ENCODE data around the gene CDIPT. TPM values are rescaled to one million over a fixed set of nuclear protein-coding genes. Genes with fewer than 3 reads are reported as not detected.
"Not testable (repeated sequence)": the region's sequence is repeated elsewhere in the genome, so short reads cannot be mapped to it uniquely, and the experiment has no call there.

CDIPT gene
- total RNA-seq, 1 donor from 2014 or later: 60.3 TPM

GRCh38 chr16:29897333-29897732, 34.3 kb upstream of the CDIPT start:
- DNase-seq (ENCODE audit: low read depth, low spot score): no peak

DNA sequence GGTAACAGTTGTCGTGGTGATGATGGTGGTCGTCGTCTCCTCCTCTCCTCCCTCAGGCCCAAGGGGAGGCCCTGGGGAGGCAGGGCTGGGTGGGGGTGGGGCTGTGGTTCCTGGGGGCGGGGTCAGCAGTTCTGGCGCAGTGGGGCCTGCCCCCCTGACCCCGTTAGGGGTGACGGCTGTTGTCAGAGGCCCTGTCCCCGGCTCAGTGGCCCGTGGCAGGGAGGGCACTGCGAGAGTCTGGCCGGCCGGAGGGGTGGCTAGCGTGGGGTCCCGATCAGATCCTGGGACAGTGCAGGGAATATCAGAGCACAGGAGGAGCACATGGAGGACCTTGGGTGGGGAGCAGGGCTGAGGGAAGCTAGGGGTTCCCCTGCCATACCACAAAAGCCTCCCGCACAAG, 33.8 kb upstream of the CDIPT start:
- DNase-seq (ENCODE audit: low read depth, low spot score): no peak

GRCh38 chr16:29894352-29894751, 31.3 kb upstream of the CDIPT start:
- no peak for DNase-seq (ENCODE audit: low read depth, low spot score)

DNA sequence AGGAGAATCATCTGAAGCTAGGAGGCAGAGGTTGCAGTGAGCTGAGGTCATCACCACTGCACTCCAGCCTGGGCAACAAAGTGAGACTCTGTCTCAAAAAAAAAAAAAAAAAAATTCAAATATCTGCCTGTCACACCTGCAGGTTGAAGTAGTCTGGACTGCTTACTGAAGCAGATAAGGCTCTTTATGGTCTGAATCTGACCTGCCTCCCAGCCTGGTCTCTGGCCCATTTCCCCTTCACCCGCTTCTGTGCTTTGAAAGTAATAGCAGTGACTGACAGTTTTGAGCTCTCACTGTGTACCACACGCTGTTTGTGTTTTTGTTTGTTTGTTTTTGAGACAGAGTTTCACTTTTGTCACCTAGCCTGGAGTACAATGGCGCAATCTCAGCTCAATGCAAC, 30.5 kb upstream of the CDIPT start:
- no peak for DNase-seq (ENCODE audit: low read depth, low spot score)

DNA sequence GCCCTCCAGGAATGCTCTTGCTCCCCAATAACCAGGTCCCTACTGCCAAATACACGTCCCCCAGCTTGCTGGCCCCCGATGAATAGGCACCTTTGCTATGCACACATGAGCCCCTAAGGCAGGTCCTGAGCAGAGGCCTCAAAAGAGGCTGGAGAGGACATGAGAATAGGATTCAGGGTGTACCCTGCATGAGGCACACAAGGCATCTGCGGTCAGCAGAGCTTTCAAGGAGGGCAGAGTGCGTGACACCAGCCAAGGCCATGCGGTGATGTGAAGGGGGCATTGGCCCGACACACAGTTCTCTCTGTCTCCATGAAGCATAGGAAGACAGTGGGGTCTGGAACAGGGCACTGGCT, 29.4 kb upstream of the CDIPT start:
- DNase-seq (ENCODE audit: low read depth, low spot score): no peak

DNA sequence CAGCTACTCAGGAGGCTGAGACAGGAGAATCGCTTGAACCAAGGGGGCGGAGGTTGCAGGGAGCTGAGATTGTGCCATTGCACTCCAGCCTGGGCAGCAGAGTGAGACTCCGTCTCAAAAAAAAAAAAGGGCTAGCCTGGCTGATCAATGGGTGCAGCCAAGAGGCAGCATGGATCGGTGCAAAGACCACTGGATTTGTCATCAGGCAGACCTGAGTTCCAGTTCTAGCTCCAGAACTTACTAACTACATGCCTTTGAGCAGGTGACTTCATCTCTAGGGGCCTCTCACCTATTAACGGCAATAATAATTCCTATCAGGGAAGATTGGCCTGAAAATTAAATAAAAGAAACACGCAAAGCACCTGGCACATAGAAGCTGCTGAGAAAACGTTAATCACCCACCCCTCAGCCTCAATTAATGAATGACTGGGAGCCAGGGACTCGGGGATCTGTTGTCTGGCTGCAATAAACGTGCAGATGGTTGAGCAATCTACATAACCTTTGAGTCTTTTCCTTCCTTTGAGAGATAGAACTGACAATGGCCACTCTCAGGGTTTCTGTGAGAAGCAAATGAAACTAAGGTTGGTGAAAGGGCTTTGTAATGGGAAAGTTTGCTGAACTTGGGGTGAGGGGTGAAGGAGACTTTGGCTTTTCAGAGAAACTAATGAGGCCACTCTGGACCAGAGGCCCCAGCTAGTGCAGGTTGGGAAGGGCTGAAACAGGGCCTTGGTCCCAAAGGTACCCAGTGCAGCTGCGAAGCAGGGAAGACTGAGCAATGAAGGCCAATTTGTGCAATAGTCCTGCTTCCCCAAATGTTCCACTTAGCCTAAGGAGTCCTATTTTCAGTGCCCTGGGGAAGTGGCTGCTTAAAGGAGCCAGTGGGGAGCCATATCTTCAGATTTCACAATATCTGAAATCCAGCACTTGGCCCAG, 28.8 kb upstream of the CDIPT start:
- no peak for DNase-seq (ENCODE audit: low read depth, low spot score)

- not testable (repeated sequence) for DNase-seq (ENCODE audit: low read depth, low spot score)
These were observed 26.3 kb upstream of the CDIPT start for GRCh38 chr16:29889372-29889771.

DNA sequence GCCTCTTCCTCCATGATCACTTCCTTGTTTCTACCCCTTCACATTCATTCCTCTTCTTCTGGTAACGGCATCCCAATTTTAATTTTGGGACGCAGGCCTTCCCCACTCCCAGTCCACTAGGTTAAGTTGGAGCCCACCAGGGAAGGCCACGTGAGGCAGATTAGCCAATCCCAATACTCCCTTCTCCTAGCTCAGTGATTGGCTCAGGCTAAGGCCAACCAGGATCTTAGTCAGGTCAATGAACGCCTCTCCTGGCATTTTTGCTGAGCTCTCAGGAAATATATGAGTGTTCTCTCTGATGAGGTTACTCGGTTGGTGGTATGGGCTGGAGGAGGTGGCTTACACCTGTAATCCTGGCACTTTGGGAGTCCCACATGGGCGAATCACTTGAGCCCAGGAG, 21.0 kb upstream of the CDIPT start:
- DNase-seq (ENCODE audit: low read depth, low spot score): no peak

- DNase-seq (ENCODE audit: low read depth, low spot score): no peak
These were observed 18.0 kb upstream of the CDIPT start for GRCh38 chr16:29881050-29881449.

DNA sequence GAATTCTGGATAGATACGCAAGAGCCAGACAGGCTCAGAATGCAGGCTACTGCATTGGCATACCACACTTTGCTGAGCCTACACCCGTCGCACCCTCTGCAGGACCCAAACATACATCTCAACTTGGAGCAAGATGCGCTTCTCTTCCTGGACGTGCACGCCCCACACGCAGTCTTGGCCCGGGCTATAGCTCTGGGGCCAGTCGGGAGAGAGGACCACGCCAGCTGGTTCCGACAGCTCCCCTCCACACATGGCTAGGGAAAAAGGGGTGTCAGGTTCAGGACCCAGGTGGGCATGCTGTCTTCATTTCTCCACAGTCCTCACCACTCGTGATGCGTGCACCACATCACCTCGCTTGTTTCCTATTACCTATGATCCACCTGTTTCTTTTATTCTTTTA, 15.1 kb upstream of the CDIPT start:
- DNase-seq (ENCODE audit: low read depth, low spot score): no peak

- DNase-seq (ENCODE audit: low read depth, low spot score): no peak
These were observed 14.4 kb upstream of the CDIPT start for GRCh38 chr16:29877266-29877961.

DNA sequence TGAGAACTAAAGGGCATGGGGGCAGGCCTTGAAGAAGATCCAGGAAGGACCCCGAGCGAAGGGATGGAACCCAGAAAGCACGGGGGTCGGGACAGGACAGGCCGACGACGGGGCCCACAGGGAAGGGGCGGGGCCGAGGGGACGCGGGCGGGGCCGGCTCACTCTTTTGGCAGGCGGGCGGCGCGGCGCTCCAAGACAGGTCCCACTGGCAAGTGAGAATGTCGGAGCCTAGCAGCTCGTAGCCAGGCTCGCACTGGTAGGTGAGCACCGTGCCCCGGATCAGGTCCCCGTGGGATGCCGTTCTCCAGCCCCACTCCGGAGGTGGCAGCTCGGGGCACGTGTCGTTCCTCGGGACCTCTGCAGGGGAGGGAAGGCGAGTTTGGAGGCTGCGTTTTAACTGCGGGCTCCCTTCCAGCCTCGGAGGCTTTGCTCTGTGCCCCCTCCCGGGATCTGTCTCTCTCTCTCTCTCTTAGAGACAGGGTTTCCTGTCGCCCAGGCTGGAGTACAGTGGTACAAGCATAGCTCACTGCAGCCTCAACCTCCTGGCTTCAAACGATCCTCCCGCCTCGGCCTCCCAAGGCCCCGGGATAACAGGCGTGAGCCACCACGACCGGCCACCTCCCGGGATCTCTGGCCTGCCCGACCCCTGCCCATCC, 13.7 kb upstream of the CDIPT start:
- DNase-seq (ENCODE audit: low read depth, low spot score): no peak

- DNase-seq (ENCODE audit: low read depth, low spot score): no peak
These were observed 13.2 kb upstream of the CDIPT start for GRCh38 chr16:29876217-29876593.

- DNase-seq (ENCODE audit: low read depth, low spot score): no peak
These were observed 12.2 kb upstream of the CDIPT start for GRCh38 chr16:29875206-29875605.

DNA sequence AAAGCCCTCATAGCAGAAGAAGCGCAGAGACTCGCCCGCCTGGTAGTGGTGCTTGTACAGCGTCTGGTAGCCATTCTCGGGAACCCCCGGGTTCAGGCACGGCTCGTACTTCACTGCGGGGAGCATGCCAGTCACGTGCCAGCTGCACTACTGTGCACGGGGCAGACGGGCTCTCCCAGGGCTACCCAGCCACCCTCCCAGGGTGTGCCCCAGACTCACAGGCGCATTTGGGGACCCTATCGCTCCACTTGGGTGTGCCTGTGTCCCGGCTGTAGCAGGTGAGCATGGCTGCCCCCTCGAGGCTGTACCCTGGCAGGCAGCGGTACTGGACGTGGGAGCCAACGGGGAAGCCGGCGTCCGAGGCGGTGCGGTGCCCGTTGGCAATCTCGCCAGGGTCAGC, 10.3 kb upstream of the CDIPT start:
- DNase-seq (ENCODE audit: low read depth, low spot score): no peak

DNA sequence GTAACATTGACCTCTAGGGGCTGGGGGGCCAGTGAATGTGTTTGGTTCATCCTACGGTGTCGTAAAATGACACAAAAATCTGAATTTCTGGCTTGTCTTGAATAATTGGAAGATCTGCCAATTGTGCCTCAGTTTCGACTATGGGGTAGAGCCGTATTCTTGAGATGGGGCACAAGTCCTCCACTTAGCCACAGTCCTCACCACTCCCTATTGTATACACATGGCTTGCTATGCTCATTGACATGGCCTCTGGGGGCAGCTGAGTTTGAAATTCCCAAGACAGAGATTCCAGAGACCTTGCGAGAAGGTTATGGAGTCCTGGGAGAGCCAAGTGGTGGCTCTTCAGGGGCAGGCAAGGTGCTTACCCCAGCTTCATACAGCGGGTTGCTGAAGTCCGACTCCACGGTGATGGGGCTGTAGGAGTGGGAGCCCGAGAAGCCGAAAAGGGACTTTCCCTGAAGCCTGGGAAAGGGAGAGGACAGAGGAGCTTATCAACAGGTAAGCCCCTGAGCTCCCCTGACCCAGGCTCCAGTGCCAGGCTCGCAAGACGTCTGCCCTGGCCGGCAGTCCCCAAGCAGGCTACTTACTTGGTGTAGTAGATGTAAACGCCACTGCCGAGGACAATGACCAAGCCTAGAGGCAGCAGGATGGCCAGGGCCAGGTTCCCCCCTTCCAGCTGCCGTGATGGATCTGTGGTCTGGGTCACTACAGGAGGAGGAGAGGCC, 9.0 kb upstream of the CDIPT start:
- DNase-seq (ENCODE audit: low read depth, low spot score): no peak

DNA sequence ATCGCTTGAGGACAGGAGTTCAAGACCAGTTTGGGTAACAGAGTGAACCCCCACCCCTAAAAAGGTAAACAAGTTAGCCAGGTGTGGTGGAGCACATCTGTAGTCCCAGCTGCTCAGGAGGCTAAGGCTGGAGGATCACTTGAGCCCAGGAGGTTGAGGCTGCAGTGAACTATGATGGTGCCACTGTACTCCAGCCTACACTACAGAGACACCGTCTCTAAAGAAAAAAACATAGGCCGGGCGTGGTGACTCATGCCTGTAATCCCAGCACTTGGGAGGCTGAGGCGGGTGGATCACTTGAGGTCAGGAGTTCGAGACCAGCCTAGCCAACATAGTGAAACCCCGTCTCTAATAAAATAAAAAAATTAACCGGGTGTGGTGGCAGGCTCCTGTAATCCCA, 6.0 kb upstream of the CDIPT start:
- DNase-seq (ENCODE audit: low read depth, low spot score): not testable (repeated sequence)

GRCh38 chr16:29868396-29869009, 5.5 kb upstream of the CDIPT start:
- no peak for DNase-seq (ENCODE audit: low read depth, low spot score)

DNA sequence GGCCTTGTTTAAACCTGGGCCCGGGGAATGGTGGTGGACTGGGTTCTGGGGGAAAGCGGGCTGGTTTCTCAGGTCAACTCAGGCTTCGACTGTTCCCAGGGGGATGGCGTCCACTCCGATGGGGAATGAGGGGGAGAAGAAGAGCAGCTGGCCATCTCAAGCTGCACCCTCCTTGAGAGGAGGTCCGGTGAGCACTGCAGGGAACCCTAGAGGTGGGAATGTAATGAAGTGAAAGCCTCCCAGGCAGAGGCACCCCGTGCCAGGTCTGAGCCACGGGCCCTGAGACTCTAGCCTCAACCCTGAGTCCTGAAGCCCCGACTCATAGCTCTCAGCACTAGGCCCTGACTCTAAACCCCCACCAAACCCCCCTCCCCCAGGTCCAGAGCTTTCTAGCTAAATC, 1.2 kb upstream of the CDIPT start:
- DNase-seq (ENCODE audit: low read depth, low spot score): no peak

- DNase-seq (ENCODE audit: low read depth, low spot score): no peak
These were observed 601 bp upstream of the CDIPT start for GRCh38 chr16:29863669-29863984.

- no peak for DNase-seq (ENCODE audit: low read depth, low spot score)
These were observed 593 bp downstream of the CDIPT start for GRCh38 chr16:29862383-29862883.
